Measurements from ENCODE around the gene ACSM2B. TPM values are rescaled to one million over a fixed set of nuclear protein-coding genes. Genes with fewer than 3 reads are reported as not detected.

Gene ACSM2B
- total RNA-seq, 1 experiment from 2014 or later: not detected

DNA sequence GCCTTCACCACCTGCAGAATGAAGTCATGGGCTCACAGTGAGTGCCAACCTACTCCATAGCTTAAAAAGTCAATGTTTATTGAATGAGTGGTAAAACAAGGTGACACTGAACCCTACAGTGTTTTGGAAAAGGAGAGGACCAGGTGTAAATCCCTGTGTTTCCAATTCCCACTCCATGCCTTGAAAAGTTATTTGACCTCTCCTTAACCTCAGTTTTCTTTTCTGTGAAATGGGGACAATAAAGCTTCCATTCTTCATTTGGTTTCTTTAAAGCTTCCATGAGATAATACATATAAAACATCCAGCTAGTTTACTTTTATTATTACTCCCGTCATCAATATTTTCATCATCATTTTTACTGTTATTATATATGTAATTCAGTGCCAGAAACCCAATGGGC is 48.0 kb upstream of the ACSM2B start:
- Histone ChIP-seq H3K9ac (ENCODE audit: low read length) (no peak overlapping the region), H3K4me2 (ENCODE audit: low read length) (no peak overlapping the region), H3K4me3 (replicated peaks in 1 of 2; ENCODE audit: low read depth in 1 of 2, low read length in 2 of 2) (no peak overlapping the region), H3K79me2 (ENCODE audit: insufficient read depth, low read length) (no peaks in the 10 kb centered on the region), H3K27ac (ENCODE audit: low read depth, low read length) (no peak overlapping the region), H3K4me1 (ENCODE audit: control insufficient read depth in 1 of 2, insufficient read depth in 2 of 2, low read length in 2 of 2) (no peaks in the 10 kb centered on the region), H3K27me3 (ENCODE audit: insufficient read depth, low read length) (peaks cover 12% of the 10 kb centered on the region; the same call in 1 of the 2 replicates), H2AFZ (ENCODE audit: low read depth, low read length, poor library complexity, severe bottlenecking) (no peak overlapping the region), H3K9me2 (ENCODE audit: insufficient read depth) (no peaks in the 10 kb centered on the region), H3K9me3 (ENCODE audit: control insufficient read depth in 1 of 2, insufficient read depth in 1 of 2, low read depth in 1 of 2, low read length in 2 of 2) (no peaks in the 10 kb centered on the region), H4K20me1 (ENCODE audit: insufficient read depth) (no peaks in the 10 kb centered on the region), H3K36me3 (ENCODE audit: control insufficient read depth in 1 of 2, insufficient read depth in 2 of 2, low read length in 2 of 2) (no peaks in the 10 kb centered on the region)
- no peak for DNase-seq (ENCODE audit: low read depth, low spot score)
- no peak for ATAC-seq
- no peak for TF ChIP-seq SP1 (IDR thresholded peaks at IDR 0.05; ENCODE audit: low read depth)
- TF ChIP-seq, protein P1, sequence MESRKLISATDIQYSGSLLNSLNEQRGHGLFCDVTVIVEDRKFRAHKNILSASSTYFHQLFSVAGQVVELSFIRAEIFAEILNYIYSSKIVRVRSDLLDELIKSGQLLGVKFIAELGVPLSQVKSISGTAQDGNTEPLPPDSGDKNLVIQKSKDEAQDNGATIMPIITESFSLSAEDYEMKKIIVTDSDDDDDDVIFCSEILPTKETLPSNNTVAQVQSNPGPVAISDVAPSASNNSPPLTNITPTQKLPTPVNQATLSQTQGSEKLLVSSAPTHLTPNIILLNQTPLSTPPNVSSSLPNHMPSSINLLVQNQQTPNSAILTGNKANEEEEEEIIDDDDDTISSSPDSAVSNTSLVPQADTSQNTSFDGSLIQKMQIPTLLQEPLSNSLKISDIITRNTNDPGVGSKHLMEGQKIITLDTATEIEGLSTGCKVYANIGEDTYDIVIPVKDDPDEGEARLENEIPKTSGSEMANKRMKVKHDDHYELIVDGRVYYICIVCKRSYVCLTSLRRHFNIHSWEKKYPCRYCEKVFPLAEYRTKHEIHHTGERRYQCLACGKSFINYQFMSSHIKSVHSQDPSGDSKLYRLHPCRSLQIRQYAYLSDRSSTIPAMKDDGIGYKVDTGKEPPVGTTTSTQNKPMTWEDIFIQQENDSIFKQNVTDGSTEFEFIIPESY (IDR thresholded peaks at IDR 0.05; ENCODE audit: extremely low read depth, insufficient replicate concordance, low read length): no peak
- TF ChIP-seq SRF (IDR thresholded peaks at IDR 0.05; ENCODE audit: low read depth): no peak
- no peak for TF ChIP-seq ELF1 (IDR thresholded peaks at IDR 0.05; ENCODE audit: borderline replicate concordance, low read depth)
- TF ChIP-seq RAD21 (IDR thresholded peaks at IDR 0.05; ENCODE audit: low read depth): no peak
- TF ChIP-seq POLR2A (IDR thresholded peaks at IDR 0.05; ENCODE audit: borderline replicate concordance, extremely low read depth, insufficient read depth, insufficient read length): no peak
- no peak for TF ChIP-seq CBX3 (IDR thresholded peaks at IDR 0.05; ENCODE audit: low read depth)
- TF ChIP-seq TCF7L2 (IDR thresholded peaks at IDR 0.05; ENCODE audit: borderline replicate concordance, extremely low read depth, insufficient read depth, insufficient read length): no peak
- no peak for TF ChIP-seq YY1 (IDR thresholded peaks at IDR 0.05; ENCODE audit: extremely low read depth, insufficient replicate concordance, low read depth, low read length)
- no peak for TF ChIP-seq POLR2AphosphoS5 (IDR thresholded peaks at IDR 0.05; ENCODE audit: low read depth, low read length)
- no peak for TF ChIP-seq EZH2phosphoT487 (IDR thresholded peaks at IDR 0.05; ENCODE audit: borderline replicate concordance)
- no peak for TF ChIP-seq ZFX (IDR thresholded peaks at IDR 0.05)
- TF ChIP-seq JUND (IDR thresholded peaks at IDR 0.05): no peak
- TF ChIP-seq, protein P2, sequence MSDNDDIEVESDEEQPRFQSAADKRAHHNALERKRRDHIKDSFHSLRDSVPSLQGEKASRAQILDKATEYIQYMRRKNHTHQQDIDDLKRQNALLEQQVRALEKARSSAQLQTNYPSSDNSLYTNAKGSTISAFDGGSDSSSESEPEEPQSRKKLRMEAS (IDR thresholded peaks at IDR 0.05): no peak
- no peak for TF ChIP-seq CEBPB (IDR thresholded peaks at IDR 0.05; ENCODE audit: low read depth)
- ChIA-PET CTCF (no interaction called here), RAD21 (ENCODE audit: low non-redundant PET in 1 of 2, low total read pairs in 2 of 2, uncharacterized antibody in 2 of 2, unreplicated experiment in 2 of 2) (no interaction called here), POLR2A (no interaction called here)
- intact Hi-C loops (cut with micrococcal nuclease): no loop called here
- no TSS peak for BruUV-seq (replicated peaks)
